Stomach smooth muscle (tissue), 2 donors: ENCODE data around the gene SIN3A.
"Not testable (repeated sequence)": the region's sequence is repeated elsewhere in the genome, so short reads cannot be mapped to it uniquely, and the experiment has no call there.

Experiments used
- H3K27ac ChIP-seq: one replicate; pipeline ENCODE4 v1.7.0; 2013; ENCODE audit warnings: mild to moderate bottlenecking, low read length, inconsistent platforms
- H3K27me3 ChIP-seq, 2 donors: one replicate each; pipeline ENCODE4 v1.7.0; 2013; ENCODE audit warnings: low read length in 2 of 2; ENCODE audit not compliant: insufficient read depth in 2 of 2, control insufficient read depth in 1 of 2
- H3K36me3 ChIP-seq, 2 donors: one replicate each; pipeline ENCODE4 v1.7.0; 2013; ENCODE audit warnings: low read length in 2 of 2; ENCODE audit not compliant: control insufficient read depth in 2 of 2, insufficient read depth in 2 of 2
- H3K4me1 ChIP-seq: one replicate; pipeline ENCODE4 v1.7.0; 2013; ENCODE audit warnings: low read length; ENCODE audit not compliant: control insufficient read depth, insufficient read depth
- H3K4me3 ChIP-seq, 2 donors: one replicate each; pipeline ENCODE4 v1.7.0; 2013; ENCODE audit warnings: low read length in 2 of 2
- H3K9ac ChIP-seq, 2 donors: one replicate each; pipeline ENCODE4 v1.7.0; 2013; ENCODE audit warnings: low read length in 2 of 2, mild to moderate bottlenecking in 1 of 2
- H3K9me3 ChIP-seq, 2 donors: one replicate each; pipeline ENCODE4 v1.7.0; 2013; ENCODE audit warnings: low read length in 2 of 2; ENCODE audit not compliant: control insufficient read depth in 2 of 2
- donor health status: healthy.
- donor health status: Pancreatic carcinoma.

SIN3A gene

GRCh38 chr15:75451674-75452363, at the start of gene SIN3A:
SIN3A (minus strand) TSS chr15:75451690; CDS start chr15:75430375, 21,315 bp downstream.
- Histone ChIP-seq H3K36me3 (peaks cover 0 to 2% of the 10 kb centered on the region in 2 donors), H3K27ac (peak within 1 kb of the TSS; percentile 99), H3K4me1 (peaks cover 44% of the 10 kb centered on the region), H3K27me3 (no peaks in the 10 kb centered on the region), H3K9me3 (no peaks in the 10 kb centered on the region), H3K9ac (peak within 1 kb of the TSS; percentile 88 to 94), H3K4me3 (peak within 1 kb of the TSS; percentile 80 to 93)

GRCh38 chr15:75493732-75494131, 42.2 kb upstream of the SIN3A start:
- Histone ChIP-seq H3K9me3 (no peaks in the 10 kb centered on the region), H3K27me3 (no peaks in the 10 kb centered on the region), H3K27ac (no peak overlapping the region), H3K9ac (no peak overlapping the region), H3K4me3 (no peak overlapping the region), H3K36me3 (peaks cover 6 to 12% of the 10 kb centered on the region in 2 donors), H3K4me1 (no peaks in the 10 kb centered on the region)

- Histone ChIP-seq H3K4me1 (no peaks in the 10 kb centered on the region), H3K27me3 (no peaks in the 10 kb centered on the region), H3K9ac (no peak overlapping the region), H3K27ac (no peak overlapping the region), H3K36me3 (peaks cover 3 to 7% of the 10 kb centered on the region in 2 donors), H3K9me3 (no peaks in the 10 kb centered on the region), H3K4me3 (no peak overlapping the region)
Observed at GRCh38 chr15:75483961-75484360, 32.5 kb upstream of the SIN3A start.

GRCh38 chr15:75483556-75483955, 32.1 kb upstream of the SIN3A start:
- not testable (repeated sequence) for H3K27ac ChIP-seq, H3K4me3 ChIP-seq, H3K36me3 ChIP-seq, H3K4me1 ChIP-seq, H3K27me3 ChIP-seq, H3K9me3 ChIP-seq, H3K9ac ChIP-seq

GRCh38 chr15:75483106-75483505, 31.6 kb upstream of the SIN3A start:
- Histone ChIP-seq H3K4me3 (no peak overlapping the region), H3K36me3 (peaks cover 6 to 11% of the 10 kb centered on the region in 2 donors), H3K27me3 (no peaks in the 10 kb centered on the region), H3K9me3 (no peaks in the 10 kb centered on the region), H3K9ac (no peak overlapping the region), H3K27ac (no peak overlapping the region), H3K4me1 (no peaks in the 10 kb centered on the region)

GRCh38 chr15:75480463-75480862, 29.0 kb upstream of the SIN3A start:
- not testable (repeated sequence) for H3K27ac ChIP-seq, H3K4me3 ChIP-seq, H3K27me3 ChIP-seq, H3K4me1 ChIP-seq, H3K9ac ChIP-seq, H3K9me3 ChIP-seq
- peaks cover 6 to 11% of the 10 kb centered on the region in 2 donors for H3K36me3 ChIP-seq

GRCh38 chr15:75479670-75480069, 28.2 kb upstream of the SIN3A start:
- H3K36me3 ChIP-seq: peaks cover 6 to 11% of the 10 kb centered on the region in 2 donors
- no peak overlapping the region for H3K4me3 ChIP-seq
- H3K9me3 ChIP-seq: no peaks in the 10 kb centered on the region
- no peaks in the 10 kb centered on the region for H3K27me3 ChIP-seq
- no peak overlapping the region for H3K9ac ChIP-seq
- no peak overlapping the region for H3K27ac ChIP-seq
- no peaks in the 10 kb centered on the region for H3K4me1 ChIP-seq

GRCh38 chr15:75477094-75477493, 25.6 kb upstream of the SIN3A start:
- peaks cover 14 to 20% of the 10 kb centered on the region in 2 donors for H3K36me3 ChIP-seq
- not testable (repeated sequence) for H3K27ac ChIP-seq, H3K9me3 ChIP-seq

GRCh38 chr15:75468913-75469598, 17.6 kb upstream of the SIN3A start:
- Histone ChIP-seq H3K27ac (no peak overlapping the region), H3K4me3 (no peak overlapping the region), H3K4me1 (peaks cover 2% of the 10 kb centered on the region), H3K9me3 (no peaks in the 10 kb centered on the region), H3K9ac (peak overlapping the region in 1 of 2 donors; percentile 29), H3K36me3 (peaks cover 37 to 43% of the 10 kb centered on the region in 2 donors), H3K27me3 (no peaks in the 10 kb centered on the region)

More at GRCh38 chr15:75477094-75477493, 25.6 kb upstream of the SIN3A start:
- H3K27me3 ChIP-seq, H3K4me3 ChIP-seq, H3K4me1 ChIP-seq, H3K9ac ChIP-seq: not testable (repeated sequence)

GRCh38 chr15:75460646-75461045, 9.2 kb upstream of the SIN3A start:
- Histone ChIP-seq H3K4me1 (peaks cover 9% of the 10 kb centered on the region), H3K9me3 (no peaks in the 10 kb centered on the region), H3K36me3 (peaks cover 0 to 2% of the 10 kb centered on the region in 2 donors), H3K27ac (no peak overlapping the region), H3K27me3 (no peaks in the 10 kb centered on the region), H3K9ac (no peak overlapping the region), H3K4me3 (no peak overlapping the region)

GRCh38 chr15:75459581-75459980, 8.1 kb upstream of the SIN3A start:
- no peak overlapping the region for H3K27ac ChIP-seq
- no peaks in the 10 kb centered on the region for H3K9me3 ChIP-seq
- peaks cover 13% of the 10 kb centered on the region for H3K4me1 ChIP-seq
- H3K9ac ChIP-seq: no peak overlapping the region
- peaks cover 0 to 2% of the 10 kb centered on the region in 2 donors for H3K36me3 ChIP-seq
- no peak overlapping the region for H3K4me3 ChIP-seq
- no peaks in the 10 kb centered on the region for H3K27me3 ChIP-seq
